Endothelial cell of umbilical vein (primary cell): Measurements from ENCODE around the gene PDAP1. TPM values are rescaled to one million over a fixed set of nuclear protein-coding genes. Genes with fewer than 3 reads are reported as not detected.

Source experiments
- BruUV-seq: library from RNA; stranded (reverse); fragments of 400-500 nt; replicated peaks from 2 replicates; lab custom pipeline; 2021; lab: Mats Ljungman, UMichigan
- CTCF ChIA-PET: fragments of 300-600, 350-600 bp; sonication (Branson Sonifier 250); formaldehyde crosslinking; loops from one replicate; lab custom pipeline; 2021; ENCODE audit warnings: antibody characterized with exemption, inconsistent platforms; lab: Charles Lee
- POLR2A ChIA-PET: fragments of 300-600, 350-600 bp; sonication (Branson Sonifier 250); formaldehyde crosslinking; loops from one replicate; lab custom pipeline; 2021; ENCODE audit warnings: antibody characterized with exemption, inconsistent platforms; lab: Charles Lee
- DNase-seq: peaks from one replicate; pipeline ENCODE4 v3.0.0-alpha.2; 2011; ENCODE audit warnings: low read depth, low spot score
- FAIRE-seq: peaks from 2 replicates; lab custom pipeline; 2011; peaks lifted over from hg19 to GRCh38; lab: Jason Lieb, UNC
- H2AFZ ChIP-seq: 2 replicates; pipeline ENCODE4 v1.6.0; 2012; ENCODE audit warnings: low read depth, low read length, control low read depth, inconsistent platforms
- H3K27ac ChIP-seq: 2 replicates; pipeline ENCODE4 v1.5.1; 2011; ENCODE audit warnings: low read depth, mild to moderate bottlenecking, control low read depth, low read length, moderate library complexity; ENCODE audit not compliant: insufficient read depth
- H3K27me3 ChIP-seq, 2 experiments: 2 replicates each; pipeline versions ENCODE4 v1.6.0 to v1.6.1; 2011; ENCODE audit warnings: low read length in 2 of 2, mixed read lengths in 1 of 2; ENCODE audit not compliant: control insufficient read depth in 2 of 2, insufficient read depth in 2 of 2
- H3K36me3 ChIP-seq, 2 experiments: 2 replicates in 1 of 2; 3 replicates in 1 of 2; pipeline ENCODE4 v1.5.1; 2011; ENCODE audit warnings: low read length in 2 of 2, mild to moderate bottlenecking in 1 of 2, moderate library complexity in 1 of 2; ENCODE audit not compliant: control insufficient read depth in 2 of 2, insufficient read depth in 2 of 2; ENCODE audit errors: extremely low read depth in 1 of 2
- H3K4me1 ChIP-seq: 3 replicates; pipeline ENCODE4 v1.5.1; 2011; ENCODE audit warnings: mild to moderate bottlenecking, low read length; ENCODE audit not compliant: control insufficient read depth, insufficient read depth; ENCODE audit errors: extremely low read depth
- H3K4me2 ChIP-seq: 2 replicates; pipeline ENCODE4 v1.6.1; 2011; ENCODE audit warnings: low read length, control low read depth, mixed read lengths; ENCODE audit not compliant: insufficient read depth
- H3K4me3 ChIP-seq, 3 experiments: fragments of 200-600 bp in 1 of 3; sonication (generic), shearing (Covaris generic) in 1 of 3; replicated peaks in 1 of 3; 2 replicates each; pipeline ENCODE4 v1.5.1; 2011 to 2016; ENCODE audit warnings: control low read depth in 3 of 3, low read length in 3 of 3, mild to moderate bottlenecking in 2 of 3, inconsistent platforms in 1 of 3, low read depth in 1 of 3, moderate library complexity in 1 of 3; ENCODE audit not compliant: insufficient read depth in 1 of 3
- H3K79me2 ChIP-seq: 2 replicates; pipeline ENCODE4 v1.6.0; 2012; ENCODE audit warnings: low read length, inconsistent platforms; ENCODE audit not compliant: control insufficient read depth, insufficient read depth
- H3K9ac ChIP-seq: replicated peaks from 2 replicates; pipeline ENCODE3; 2011; ENCODE audit warnings: low read length, control low read depth; ENCODE audit not compliant: insufficient read depth; ENCODE audit errors: extremely low read depth
- H3K9me1 ChIP-seq: replicated peaks from 3 replicates; pipeline ENCODE4 v1.6.0; 2011; ENCODE audit warnings: mild to moderate bottlenecking, low read length; ENCODE audit not compliant: control insufficient read depth, insufficient read depth; ENCODE audit errors: extremely low read depth
- H3K9me3 ChIP-seq: replicated peaks from 2 replicates; pipeline ENCODE4 v1.5.1; 2012; ENCODE audit warnings: low read length, inconsistent platforms; ENCODE audit not compliant: control insufficient read depth, insufficient read depth
- H4K20me1 ChIP-seq: replicated peaks from 2 replicates; pipeline ENCODE3; 2011; ENCODE audit warnings: mild to moderate bottlenecking, low read length; ENCODE audit not compliant: control insufficient read depth, insufficient read depth; ENCODE audit errors: extremely low read depth
- CTCF ChIP-seq, 2 donors: IDR thresholded peaks; 1 replicate in 1 of 2; 2 replicates in 1 of 2; pipeline ENCODE4 v1.5.1; 2011; ENCODE audit warnings: low read length in 2 of 2, mild to moderate bottlenecking in 2 of 2, moderate library complexity in 2 of 2, control low read depth in 1 of 2, inconsistent platforms in 1 of 2, low read depth in 1 of 2; ENCODE audit not compliant: insufficient read depth in 1 of 2; ENCODE audit errors: extremely low read depth in 1 of 2
- EZH2 ChIP-seq: IDR thresholded peaks from 2 replicates; pipeline ENCODE4 v1.6.1; 2012; ENCODE audit warnings: borderline replicate concordance, low read depth, mild to moderate bottlenecking, moderate library complexity, low read length, inconsistent platforms; ENCODE audit not compliant: severe bottlenecking
- GATA2 ChIP-seq: IDR thresholded peaks from 2 replicates; pipeline ENCODE4 v1.7.0; 2011; ENCODE audit warnings: low read depth, mild to moderate bottlenecking, moderate library complexity, mixed read lengths, low read length; ENCODE audit not compliant: insufficient read length, insufficient read depth
- JUN ChIP-seq: IDR thresholded peaks from 2 replicates; pipeline ENCODE4 v1.6.1; 2011; ENCODE audit warnings: borderline replicate concordance, low read depth; ENCODE audit not compliant: insufficient read length, insufficient read depth
- MYC ChIP-seq: IDR thresholded peaks from one replicate; pipeline ENCODE4 v1.6.1; 2011; ENCODE audit warnings: mild to moderate bottlenecking, low read depth, low read length
- POLR2A ChIP-seq: IDR thresholded peaks from 2 replicates; pipeline ENCODE4 v1.6.1; 2012; ENCODE audit warnings: low read depth, mild to moderate bottlenecking, control low read depth, low read length
- dilution Hi-C: fragments of 300-500 bp; cut with MboI; formaldehyde crosslinking; loops from one replicate; pipeline ENCODE4 v1.15.0; 2019; ENCODE audit warnings: low sequenced_read_pairs; ENCODE audit not compliant: extremely low pct_ligation_motif_present
- intact Hi-C: fragments of 100-400 bp; cut with micrococcal nuclease; formaldehyde crosslinking; loops from one replicate; pipeline ENCODE4 v1.10.0; 2022
- polyA plus RNA-seq, 4 experiments: library from polyadenylated mRNA; depleted of rRNA in 3 of 4; stranded (reverse) in 3 of 4; unstranded in 1 of 4; fragments of >200 nt; gene quantifications; 2 replicates each; pipeline versions ENCODE4 v1.2.1 to v1.2.3, GENCODE V29; 2011 to 2012; ENCODE audit warnings: missing spikeins in 1 of 4
- total RNA-seq: library from RNA; stranded (reverse); gene quantifications from 2 replicates; pipeline ENCODE4 v1.2.3, GENCODE V29; 2021
- TF ChIP-seq, protein P1 (sequence below): IDR thresholded peaks from 2 replicates; pipeline ENCODE4 v1.6.1; 2011; ENCODE audit not compliant: insufficient read depth, insufficient read length

PDAP1 gene
- total and polyA plus RNA-seq, 2 donors (not counting 3 experiments of a cell fraction or from before 2014, with no cell fraction given): 32.6 to 150 TPM

- no peaks in the 10 kb centered on the region for H3K9me1 ChIP-seq
- no peak for TF ChIP-seq CTCF (IDR thresholded peaks at IDR 0.05; ENCODE audit: extremely low read depth in 1 of 2, insufficient read depth in 1 of 2, low read depth in 1 of 2, low read length in 2 of 2)
- TF ChIP-seq, protein P1, sequence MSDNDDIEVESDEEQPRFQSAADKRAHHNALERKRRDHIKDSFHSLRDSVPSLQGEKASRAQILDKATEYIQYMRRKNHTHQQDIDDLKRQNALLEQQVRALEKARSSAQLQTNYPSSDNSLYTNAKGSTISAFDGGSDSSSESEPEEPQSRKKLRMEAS: no peak
- TF ChIP-seq GATA2: no peak
- TF ChIP-seq JUN: no peak
- TF ChIP-seq EZH2: no peak
- no peak for TF ChIP-seq MYC
- TF ChIP-seq POLR2A: no peak
- H3K9ac ChIP-seq: no peak overlapping the region
- H2AFZ ChIP-seq: no peak overlapping the region
- ChIA-PET POLR2A (no interaction called here), CTCF (no interaction called here)
- H4K20me1 ChIP-seq: no peaks in the 10 kb centered on the region
- no peak overlapping the region for H3K27ac ChIP-seq
- no peaks in the 10 kb centered on the region for H3K4me1 ChIP-seq
- peaks cover 4 to 42% of the 10 kb centered on the region in 2 experiments for H3K36me3 ChIP-seq
- intact Hi-C loops (no loop called here), dilution Hi-C loops (no loop called here)
- no peak for FAIRE-seq
- no TSS peak for BruUV-seq
- no peaks in the 10 kb centered on the region for H3K27me3 ChIP-seq
- H3K4me3 ChIP-seq: no peak overlapping the region
- H3K79me2 ChIP-seq: no peaks in the 10 kb centered on the region
- no peak overlapping the region for H3K4me2 ChIP-seq
- DNase-seq: no peak
- H3K9me3 ChIP-seq: no peaks in the 10 kb centered on the region
Observed at GRCh38 chr7:99429756-99430155, 21.4 kb upstream of the PDAP1 start.
